ENCODE results near the gene KIF20A.
A peak's percentile ranks its signal among the peaks of the same experiment; 100 is the strongest.
"Not testable (repeated sequence)": the region's sequence is repeated elsewhere in the genome, so short reads cannot be mapped to it uniquely, and the experiment has no call there.

Gene KIF20A

GRCh38 chr5:138178516-138179276 is at the start of gene KIF20A, which contains the start of gene BRD8:
TSS of gene KIF20A (plus strand) at chr5:138179112. CDS start at chr5:138179681, 569 bp downstream.
TSS of gene BRD8 (minus strand) at chr5:138178630. CDS start at chr5:138178614, 16 bp downstream.
- DNase-seq: peak; percentile 56 to 98 (median 92)

- DNase-seq: no peak
Observed at GRCh38 chr5:138129347-138129746, 49.6 kb upstream of the KIF20A start.

GRCh38 chr5:138132543-138132942 is 46.4 kb upstream of the KIF20A start:
- DNase-seq: no peak

GRCh38 chr5:138138949-138139780 is 39.7 kb upstream of the KIF20A start, which contains the start of gene NME5:
TSS of gene NME5 (minus strand) at chr5:138139428. CDS start at chr5:138138780, 648 bp downstream.
- DNase-seq: peak in 54 of 56 donors; percentile 6 to 84 (median 50)

- no peak for DNase-seq
Observed at GRCh38 chr5:138139781-138140090, 39.2 kb upstream of the KIF20A start.

- DNase-seq: no peak
Observed at GRCh38 chr5:138140268-138140667, 38.6 kb upstream of the KIF20A start.

- DNase-seq: no peak
Observed at GRCh38 chr5:138141734-138142133, 37.2 kb upstream of the KIF20A start.

GRCh38 chr5:138143578-138143977 is 35.3 kb upstream of the KIF20A start:
- DNase-seq: not testable (repeated sequence)

- no peak for DNase-seq
Observed at GRCh38 chr5:138148811-138149210, 30.1 kb upstream of the KIF20A start.

GRCh38 chr5:138149530-138149929 is 29.4 kb upstream of the KIF20A start:
- no peak for DNase-seq

- not testable (repeated sequence) for DNase-seq
Observed at GRCh38 chr5:138155977-138156376, 22.9 kb upstream of the KIF20A start.

- no peak for DNase-seq
Observed at GRCh38 chr5:138157626-138158025, 21.3 kb upstream of the KIF20A start.

GRCh38 chr5:138159666-138160065 is 19.2 kb upstream of the KIF20A start:
- DNase-seq: peak in 5 of 56 donors; percentile 1 to 9 (median 2)

GRCh38 chr5:138160706-138161105 is 18.2 kb upstream of the KIF20A start:
- no peak for DNase-seq

- DNase-seq: no peak
Observed at GRCh38 chr5:138163721-138164120, 15.2 kb upstream of the KIF20A start.

GRCh38 chr5:138169124-138169523 is 9.8 kb upstream of the KIF20A start:
- DNase-seq: no peak

- DNase-seq: no peak
Observed at GRCh38 chr5:138170299-138170698, 8.6 kb upstream of the KIF20A start.

GRCh38 chr5:138177941-138178515 is 884 bp upstream of the KIF20A start:
- DNase-seq: peak in 27 of 56 donors; percentile 3 to 46 (median 20)

- DNase-seq: no peak
Observed at GRCh38 chr5:138179277-138179857, 455 bp downstream of the KIF20A start.

- no peak for DNase-seq
Observed at GRCh38 chr5:138180183-138180782, 1.4 kb downstream of the KIF20A start.

GRCh38 chr5:138180841-138181240 is 1.9 kb downstream of the KIF20A start:
- DNase-seq: no peak
